WTC11 (cell line): ENCODE measurements around the gene LHFPL2. TPM values are rescaled to one million over a fixed set of nuclear protein-coding genes. Genes with fewer than 3 reads are reported as not detected.
A peak's percentile ranks its signal among the peaks of the same experiment; 100 is the strongest.

Experiments used
- ATAC-seq: fragments of 200-7000 bp; cut with Tn5 transposase; 2 replicates; pipeline ENCODE4 v1.10.0; 2021; ENCODE audit warnings: mild to moderate bottlenecking, moderate library complexity
- CTCF ChIA-PET: fragments of 300-600 bp; sonication (Branson Sonifier 250); formaldehyde crosslinking; loops from one replicate; lab custom pipeline; 2021; ENCODE audit warnings: antibody characterized with exemption; lab: Charles Lee
- POLR2A ChIA-PET: fragments of 350-600 bp; sonication (Branson Sonifier 250); formaldehyde crosslinking; loops from one replicate; lab custom pipeline; 2021; ENCODE audit warnings: antibody characterized with exemption; lab: Charles Lee
- DNase-seq: peaks from one replicate; pipeline ENCODE4 v3.0.0; 2021; ENCODE audit warnings: low spot score
- H3K27ac Mint-ChIP-seq: 2 replicates; pipeline ENCODE4 v1.8.0; 2021; ENCODE audit warnings: mixed read lengths
- H3K27me3 Mint-ChIP-seq: 2 replicates; pipeline ENCODE4 v1.8.0; 2021; ENCODE audit warnings: low read depth, mild to moderate bottlenecking, moderate library complexity, mixed read lengths
- H3K36me3 Mint-ChIP-seq: 2 replicates; pipeline ENCODE4 v1.8.0; 2021; ENCODE audit warnings: mixed read lengths
- H3K4me1 Mint-ChIP-seq: 2 replicates; pipeline ENCODE4 v1.8.0; 2022; ENCODE audit warnings: mixed read lengths
- H3K4me3 Mint-ChIP-seq: 2 replicates; pipeline ENCODE4 v1.8.0; 2021; ENCODE audit warnings: mild to moderate bottlenecking, moderate library complexity, mixed read lengths
- H3K9me3 Mint-ChIP-seq: 2 replicates; pipeline ENCODE4 v1.8.0; 2021; ENCODE audit warnings: mixed read lengths
- AFF4 ChIP-seq: sonication (generic); formaldehyde crosslinking; IDR thresholded peaks from 2 replicates; pipeline ENCODE4 v1.8.1; 2023; ENCODE audit warnings: mild to moderate bottlenecking, missing genetic modification reagents, borderline replicate concordance
- ATF6 ChIP-seq: sonication (generic); formaldehyde crosslinking; IDR thresholded peaks from 2 replicates; pipeline ENCODE4 v1.8.1; 2023; ENCODE audit warnings: mild to moderate bottlenecking, missing genetic modification reagents
- CREB1 ChIP-seq: sonication (generic); formaldehyde crosslinking; IDR thresholded peaks from 2 replicates; pipeline ENCODE4 v1.8.0; 2023; ENCODE audit warnings: mild to moderate bottlenecking, missing genetic modification reagents
- E2F1 ChIP-seq: sonication (generic); formaldehyde crosslinking; IDR thresholded peaks from 2 replicates; pipeline ENCODE4 v1.8.0; 2022; ENCODE audit warnings: mild to moderate bottlenecking, missing genetic modification reagents
- ELF4 ChIP-seq: sonication (generic); formaldehyde crosslinking; IDR thresholded peaks from 2 replicates; pipeline ENCODE4 v1.8.1; 2022; ENCODE audit warnings: low read depth, mild to moderate bottlenecking, moderate library complexity, missing genetic modification reagents
- EMX1 ChIP-seq: fragments of 250-450 bp; sonication (Bioruptor Pico); IDR thresholded peaks from 2 replicates; pipeline ENCODE4 v1.8.0; 2021; ENCODE audit warnings: mild to moderate bottlenecking
- ETV6 ChIP-seq: sonication (generic); formaldehyde crosslinking; IDR thresholded peaks from 2 replicates; pipeline ENCODE4 v1.8.1; 2022; ENCODE audit warnings: mild to moderate bottlenecking, missing genetic modification reagents
- FOXK1 ChIP-seq: sonication (generic); formaldehyde crosslinking; IDR thresholded peaks from 2 replicates; pipeline ENCODE4 v1.8.0; 2022; ENCODE audit warnings: mild to moderate bottlenecking, moderate library complexity, missing genetic modification reagents
- FOXP1 ChIP-seq: sonication (generic); formaldehyde crosslinking; IDR thresholded peaks from 2 replicates; pipeline ENCODE4 v1.8.0; 2022; ENCODE audit warnings: missing genetic modification reagents, mild to moderate bottlenecking, moderate library complexity, borderline replicate concordance
- GABPB1 ChIP-seq: sonication (generic); formaldehyde crosslinking; IDR thresholded peaks from 2 replicates; pipeline ENCODE4 v1.8.1; 2023; ENCODE audit warnings: mild to moderate bottlenecking, missing genetic modification reagents
- IRF1 ChIP-seq: sonication (generic); formaldehyde crosslinking; IDR thresholded peaks from 2 replicates; pipeline ENCODE4 v1.8.0; 2023; ENCODE audit warnings: missing genetic modification reagents
- NFYB ChIP-seq: sonication (generic); formaldehyde crosslinking; conservative IDR thresholded peaks from 2 replicates; pipeline ENCODE4 v1.8.0; 2022; ENCODE audit warnings: low read depth, missing genetic modification reagents
- PREB ChIP-seq: sonication (generic); formaldehyde crosslinking; IDR thresholded peaks from 2 replicates; pipeline ENCODE4 v1.8.1; 2022; ENCODE audit warnings: mild to moderate bottlenecking, missing genetic modification reagents, moderate library complexity, borderline replicate concordance
- RORB ChIP-seq: fragments of 250-450 bp; sonication (Bioruptor Pico); IDR thresholded peaks from 2 replicates; pipeline ENCODE4 v1.9.0; 2021; ENCODE audit warnings: mild to moderate bottlenecking
- SMAD3 ChIP-seq: sonication (generic); formaldehyde crosslinking; IDR thresholded peaks from 2 replicates; pipeline ENCODE4 v1.8.0; 2022; ENCODE audit warnings: missing genetic modification reagents, mild to moderate bottlenecking, borderline replicate concordance
- SMAD4 ChIP-seq: sonication (generic); formaldehyde crosslinking; IDR thresholded peaks from 2 replicates; pipeline ENCODE4 v1.8.0; 2022; ENCODE audit warnings: mild to moderate bottlenecking, missing genetic modification reagents
- SP1 ChIP-seq: sonication (generic); formaldehyde crosslinking; conservative IDR thresholded peaks from 2 replicates; pipeline ENCODE4 v1.8.1; 2022; ENCODE audit warnings: missing genetic modification reagents
- USF2 ChIP-seq: sonication (generic); formaldehyde crosslinking; IDR thresholded peaks from 2 replicates; pipeline ENCODE4 v1.8.1; 2023; ENCODE audit warnings: mild to moderate bottlenecking, missing genetic modification reagents, moderate library complexity
- ZNF423 ChIP-seq: fragments of 250-450 bp; sonication (Bioruptor Pico); IDR thresholded peaks from 2 replicates; pipeline ENCODE4 v2.1.2; 2022; ENCODE audit warnings: mild to moderate bottlenecking, moderate library complexity
- ZNF512 ChIP-seq: sonication (generic); formaldehyde crosslinking; IDR thresholded peaks from 2 replicates; pipeline ENCODE4 v1.8.1; 2022; ENCODE audit warnings: missing genetic modification reagents, borderline replicate concordance
- total RNA-seq: library from RNA; stranded (reverse); gene quantifications from 3 replicates; pipeline ENCODE4 v1.2.3, GENCODE V29; 2021

The LHFPL2 gene
- total RNA-seq, 1 experiment from 2014 or later: 40.6 TPM

- TF ChIP-seq NFYB (CRISPR knock-in tag) (no peak), AFF4 (CRISPR knock-in tag) (no peak)
These were observed 2.9 kb upstream of the LHFPL2 start (continued) for GRCh38 chr5:78651468-78651867.

- Mint-ChIP-seq H3K27ac (peak overlapping the region; percentile 73; the same call in 1 of the 2 replicates), H3K36me3 (no peaks in the 10 kb centered on the region), H3K4me1 (peaks cover 27% of the 10 kb centered on the region), H3K9me3 (no peaks in the 10 kb centered on the region), H3K27me3 (no peaks in the 10 kb centered on the region; the same call in 1 of the 2 replicates), H3K4me3 (peak overlapping the region; percentile 73; the same call in 1 of the 2 replicates)
- ATAC-seq (no peak), DNase-seq (no peak)
- CTCF ChIA-PET: no interaction called here
- POLR2A ChIA-PET: interaction anchor here (0.7 kb wide), 1 partner anchor 56 kb away, joined by 3 read pairs; no protein-coding TSS in a partner anchor
- TF ChIP-seq IRF1 (CRISPR knock-in tag): no peak
- no peak for TF ChIP-seq SP1 (CRISPR knock-in tag)
- no peak for TF ChIP-seq ZNF512 (CRISPR knock-in tag)
- no peak for TF ChIP-seq FOXP1 (CRISPR knock-in tag)
These were observed 2.0 kb upstream of the LHFPL2 start for GRCh38 chr5:78650531-78650930.

GRCh38 chr5:78649861-78650496 is 1.4 kb upstream of the LHFPL2 start:
- H3K27ac Mint-ChIP-seq: peak overlapping the region; percentile 73
- TF ChIP-seq GABPB1 (no peak), EMX1 (no peak), SP1 (CRISPR knock-in tag) (0 out of 2 replicates have a peak, but pooled peaks have one; percentile 24), PREB (no peak), FOXK1 (CRISPR knock-in tag) (peak; percentile 24; the same call in 1 of the 2 replicates), ZNF423 (peak; percentile 44; the same call in 1 of the 2 replicates), ETV6 (CRISPR knock-in tag) (0 out of 2 replicates have a peak, but pooled peaks have one; percentile 55), ELF4 (CRISPR knock-in tag) (no peak), ATF6 (CRISPR knock-in tag) (no peak), CREB1 (CRISPR knock-in tag) (no peak), NFYB (CRISPR knock-in tag) (no peak), E2F1 (CRISPR knock-in tag) (no peak), USF2 (no peak), SMAD4 (CRISPR knock-in tag) (no peak), RORB (CRISPR knock-in tag) (no peak), SMAD3 (no peak)

More at GRCh38 chr5:78649861-78650496, 1.4 kb upstream of the LHFPL2 start:
- Mint-ChIP-seq H3K4me3 (peak overlapping the region; percentile 73), H3K27me3 (no peaks in the 10 kb centered on the region; the same call in 1 of the 2 replicates), H3K36me3 (no peaks in the 10 kb centered on the region), H3K4me1 (peaks cover 27% of the 10 kb centered on the region), H3K9me3 (no peaks in the 10 kb centered on the region)
- ChIA-PET POLR2A (interaction anchor here (0.7 kb wide), 1 partner anchor 56 kb away, joined by 3 read pairs; no protein-coding TSS in a partner anchor), CTCF (interaction anchor here (0.9 kb wide), 1 partner anchor 9 kb away, joined by 3 read pairs; no protein-coding TSS in a partner anchor)
- ATAC-seq (peak; percentile 45), DNase-seq (peak; percentile 50)
